Measurements from ENCODE around the gene HSF5. TPM values are rescaled to one million over a fixed set of nuclear protein-coding genes. Genes with fewer than 3 reads are reported as not detected.

HSF5 gene
- total and polyA plus RNA-seq, 2 of the 13 experiments (the other 11 are each of a cell fraction or from before 2014, with no cell fraction given): not detected

GRCh38 chr17:58501451-58501850 is 13.2 kb upstream of the HSF5 start (continued):
- no peak for TF ChIP-seq ZNF280B (CRISPR knock-in tag; IDR thresholded peaks at IDR 0.05; ENCODE audit: borderline replicate concordance)

- TF ChIP-seq SAP130 (CRISPR knock-in tag; IDR thresholded peaks at IDR 0.05; ENCODE audit: low read depth) (0 out of 2 replicates have a peak, but pooled peaks have one; percentile 28), FOXA3 (CRISPR knock-in tag; IDR thresholded peaks at IDR 0.05) (peak; percentile 27; the same call in 1 of the 2 replicates), ZNF570 (CRISPR knock-in tag; IDR thresholded peaks at IDR 0.05; ENCODE audit: borderline replicate concordance) (no peak), HNRNPUL1 (IDR thresholded peaks at IDR 0.05; ENCODE audit: low read depth, low read length) (no peak), FOXA1 (IDR thresholded peaks at IDR 0.05) (no peak), FOXA1 (CRISPR knock-in tag; IDR thresholded peaks at IDR 0.05) (0 out of 2 replicates have a peak, but pooled peaks have one; percentile 21), ZNF850 (CRISPR knock-in tag; conservative IDR thresholded peaks at IDR 0.05) (no peak), PCBP1 (IDR thresholded peaks at IDR 0.05; ENCODE audit: borderline replicate concordance, low read depth, low read length) (peak; percentile 87; the same call in 1 of the 2 replicates), ZFP37 (CRISPR knock-in tag; IDR thresholded peaks at IDR 0.05; ENCODE audit: borderline replicate concordance) (no peak), HNRNPK (IDR thresholded peaks at IDR 0.05; ENCODE audit: low read depth, low read length, poor library complexity, severe bottlenecking) (peak; percentile 99)
- no peak; the same call in 2 of the 3 replicates for ATAC-seq
- in situ Hi-C loops (cut with HindIII; ENCODE audit: extremely low pct_ligation_motif_present, low pct_unique_long_range_greater_than_20kb): no loop called here
- H3K9me3 ChIP-seq (ENCODE audit: low read length): no peaks in the 10 kb centered on the region
- H3K36me3 ChIP-seq (replicated peaks in 1 of 2; ENCODE audit: control insufficient read depth in 1 of 2, insufficient read depth in 2 of 2, low read length in 2 of 2): peaks cover 35 to 84% of the 10 kb centered on the region in 2 experiments
- FAIRE-seq: no peak
- 93% methylated on average over 6 of the region's 6 CpGs for WGBS (ENCODE audit: low lambda C conversion rate)
- no peak overlapping the region for H3K27ac ChIP-seq (ENCODE audit: extremely low read length, insufficient read depth, low read length)
- H3K4me3 ChIP-seq (replicated peaks in 1 of 3; ENCODE audit: insufficient read depth in 1 of 3, low read depth in 2 of 3, low read length in 3 of 3): no peak overlapping the region
- CTCF ChIA-PET (ENCODE audit: low intra/inter-chr PET ratio, low total read pairs): no interaction called here
- POLR2A ChIA-PET: interaction anchor here (0.7 kb wide), 2 partner anchors 10 to 21 kb away, joined by 3 read pairs; no protein-coding TSS in a partner anchor
- H3K4me2 ChIP-seq (ENCODE audit: low read depth, low read length): no peak overlapping the region
- intact Hi-C loops (cut with micrococcal nuclease; ENCODE audit: unreplicated experiment): no loop called here
- no peaks in the 10 kb centered on the region for H3K79me2 ChIP-seq (ENCODE audit: insufficient read depth, low read length)
- no TSS peak for BruUV-seq (replicated peaks)
- no peaks in the 10 kb centered on the region for H4K20me1 ChIP-seq (ENCODE audit: insufficient read depth, low read length)
- H3K4me1 ChIP-seq (ENCODE audit: insufficient read depth, low read length): peaks cover 11% of the 10 kb centered on the region; the same call in 1 of the 2 replicates
- H2AFZ ChIP-seq (ENCODE audit: low read length): no peak overlapping the region
- H3K27me3 ChIP-seq (ENCODE audit: control insufficient read depth in 1 of 2, insufficient read depth in 2 of 2, low read length in 2 of 2): no peaks in the 10 kb centered on the region
- no peak overlapping the region for H3K9ac ChIP-seq (ENCODE audit: insufficient read depth, low read depth, low read length)
- DNase-seq (ENCODE audit: low spot score): no peak
These were observed 10.1 kb upstream of the HSF5 start for GRCh38 chr17:58498177-58498828.

All from HepG2 (cell line).